NOMO-1 treated with DMSO at 0.1 percent for 48 hours (cell line): Measurements from ENCODE around the gene MRPS15.

ENCODE experiments used
- DNase-seq: peaks from one replicate; lab custom pipeline; 2025; ENCODE audit not compliant: unreplicated experiment; lab: John Stamatoyannopoulos, UW

MRPS15 gene

DNA sequence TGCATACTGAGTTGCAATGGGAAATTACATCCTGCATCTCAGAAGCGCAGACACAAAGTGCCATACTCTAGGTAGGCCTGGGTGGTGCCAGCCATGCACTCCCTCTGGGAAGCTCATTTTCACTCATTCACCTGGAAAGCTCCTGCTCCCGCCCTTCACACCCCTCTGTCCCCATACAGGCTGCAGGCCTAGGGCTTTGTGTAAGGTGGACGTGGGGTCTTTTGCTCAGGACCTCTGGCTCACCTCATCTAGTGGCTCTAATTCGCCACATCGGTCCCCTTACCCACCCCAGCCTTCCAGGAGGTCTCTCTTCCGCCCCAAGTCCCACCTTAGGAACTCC, 751 bp downstream of the MRPS15 start:
- DNase-seq: no peak

DNA sequence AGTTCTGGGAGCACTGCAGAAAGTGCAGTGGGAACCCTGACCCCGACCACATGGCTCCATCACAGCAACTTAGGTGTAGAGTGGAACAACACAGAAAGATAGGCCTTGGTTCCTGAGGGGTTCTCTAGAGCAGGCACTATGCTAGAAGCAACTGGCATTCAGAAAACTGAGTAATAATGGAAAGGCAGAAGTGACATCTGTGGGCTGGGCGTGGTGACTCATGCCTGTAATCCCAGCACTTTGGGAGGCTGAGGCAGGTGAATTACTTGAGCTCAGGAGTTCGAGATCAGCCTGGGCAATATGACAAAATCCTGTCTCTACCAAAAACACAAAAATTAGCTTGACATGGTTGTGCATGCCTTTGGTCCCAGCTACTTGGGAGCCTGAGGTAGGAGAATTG, 5.3 kb downstream of the MRPS15 start:
- peak; percentile 54 for DNase-seq

DNA sequence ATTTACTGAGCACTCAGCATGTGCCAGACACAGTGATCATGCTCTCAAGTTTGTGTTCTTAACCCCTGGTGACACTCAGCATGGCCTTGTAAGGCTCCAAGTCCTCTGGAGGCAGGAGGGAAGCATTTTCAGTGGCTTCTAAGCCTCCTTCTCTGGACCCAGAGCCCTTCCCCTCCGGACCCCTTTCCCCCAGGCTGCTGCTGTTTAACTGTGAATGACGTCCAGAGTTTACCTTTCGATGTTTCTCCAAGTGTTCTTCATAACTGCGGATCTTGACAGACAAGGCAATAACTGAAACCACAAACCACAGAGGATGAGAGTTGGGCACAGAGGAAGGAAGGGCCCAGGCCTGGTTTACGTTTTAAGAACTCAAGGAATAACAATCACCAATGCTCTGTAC, 6.5 kb downstream of the MRPS15 start:
- peak; percentile 66 for DNase-seq

DNA sequence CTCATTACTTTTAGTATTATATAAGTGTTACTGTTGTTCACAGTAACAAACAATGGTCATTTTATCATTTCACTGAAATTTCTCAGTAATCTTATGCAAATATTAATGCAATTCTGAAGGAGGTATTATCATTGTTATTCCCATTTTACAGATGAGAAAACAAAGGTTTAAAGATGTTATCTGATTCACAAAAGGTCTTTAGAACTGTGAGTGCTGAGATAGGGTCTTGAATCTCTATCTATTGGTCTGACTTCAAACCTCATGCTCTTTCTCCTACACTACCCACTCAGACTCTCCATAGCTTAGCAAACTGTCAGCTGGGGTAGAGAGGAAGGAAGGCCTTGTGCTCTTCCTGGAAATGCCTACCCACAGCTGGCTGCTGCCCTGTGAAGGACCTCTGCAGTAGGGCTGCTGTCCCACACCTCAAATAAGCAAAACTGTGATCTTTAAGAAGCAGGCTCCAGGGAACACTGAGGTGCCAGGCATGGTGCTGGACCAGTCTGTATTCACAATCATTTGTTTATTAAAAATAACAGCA, 7.7 kb downstream of the MRPS15 start:
- no peak for DNase-seq

DNA sequence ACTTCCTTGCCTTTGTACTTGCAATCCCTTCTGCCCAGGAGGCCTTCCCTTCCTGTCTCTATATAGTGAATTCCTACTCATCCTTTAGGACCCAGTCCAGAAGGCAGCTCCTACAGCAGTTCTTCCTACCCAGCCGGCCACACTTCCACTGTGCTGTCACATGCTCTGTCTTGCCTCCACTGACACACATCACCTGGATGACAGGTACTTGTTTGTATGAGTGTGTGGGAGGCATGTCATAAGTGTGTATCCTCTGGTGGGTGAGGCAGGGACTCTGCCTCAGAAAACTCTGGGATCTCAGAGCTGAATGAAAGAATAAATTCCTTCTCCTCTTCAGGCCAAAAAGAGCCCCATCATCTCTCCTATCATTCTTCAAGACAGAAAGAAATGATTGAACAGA, 8.8 kb downstream of the MRPS15 start:
- DNase-seq: no peak

DNA sequence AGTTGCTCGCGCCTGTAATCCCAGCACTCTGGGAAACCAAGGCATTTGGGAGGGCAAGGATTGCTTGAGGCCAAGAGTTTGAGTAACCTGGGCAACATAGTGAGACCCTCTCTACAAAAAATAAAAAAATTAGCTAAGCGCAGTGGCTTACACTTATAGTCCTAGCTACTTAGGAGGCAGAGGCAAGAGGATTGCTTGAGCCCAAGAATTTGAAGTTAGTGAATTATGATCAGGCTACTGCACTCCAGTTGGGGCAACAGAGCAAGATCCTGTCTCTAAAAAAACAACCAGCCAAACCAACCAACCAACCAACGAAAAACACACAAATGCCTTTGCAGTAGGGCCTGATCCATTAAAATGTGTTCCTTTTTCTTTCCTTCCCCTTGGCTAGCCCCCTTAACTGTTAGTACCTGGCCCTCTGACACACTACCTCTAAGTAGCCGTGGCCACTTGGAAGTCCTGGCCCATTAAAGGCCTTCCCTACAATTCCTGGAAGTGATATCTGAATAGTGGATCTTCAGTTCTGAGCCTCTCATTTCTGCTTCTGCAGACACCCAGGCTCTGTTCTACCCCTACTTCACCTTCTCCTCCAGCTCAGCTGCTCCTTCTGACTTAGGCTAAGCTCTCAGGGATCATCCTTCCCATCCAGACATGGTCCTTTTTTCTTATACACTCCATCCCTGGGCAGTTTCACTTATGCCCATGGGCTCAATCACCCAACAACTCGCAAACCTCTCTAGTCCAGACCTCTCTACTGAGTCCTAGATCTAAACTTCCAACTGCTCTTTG, 10.4 kb downstream of the MRPS15 start:
- DNase-seq: no peak

DNA sequence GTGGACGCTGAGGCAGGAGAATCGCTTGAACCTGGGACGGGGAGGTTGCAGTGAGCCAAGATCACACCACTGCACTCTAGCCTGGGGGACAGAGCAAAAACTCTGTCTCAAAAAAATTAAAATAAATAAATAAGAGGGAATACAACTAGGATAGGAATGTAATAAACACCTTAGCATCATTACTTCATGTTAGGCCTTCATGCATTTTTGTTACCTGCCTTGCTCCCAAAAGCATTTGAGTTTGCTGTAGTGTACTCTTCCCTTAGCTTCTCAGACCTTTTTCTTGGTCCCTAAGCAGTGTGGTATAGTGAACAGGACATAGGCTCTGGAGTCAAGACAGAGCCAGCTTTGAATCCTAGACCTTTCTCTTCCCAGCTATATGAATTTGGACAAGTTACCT, 11.1 kb downstream of the MRPS15 start:
- no peak for DNase-seq

DNA sequence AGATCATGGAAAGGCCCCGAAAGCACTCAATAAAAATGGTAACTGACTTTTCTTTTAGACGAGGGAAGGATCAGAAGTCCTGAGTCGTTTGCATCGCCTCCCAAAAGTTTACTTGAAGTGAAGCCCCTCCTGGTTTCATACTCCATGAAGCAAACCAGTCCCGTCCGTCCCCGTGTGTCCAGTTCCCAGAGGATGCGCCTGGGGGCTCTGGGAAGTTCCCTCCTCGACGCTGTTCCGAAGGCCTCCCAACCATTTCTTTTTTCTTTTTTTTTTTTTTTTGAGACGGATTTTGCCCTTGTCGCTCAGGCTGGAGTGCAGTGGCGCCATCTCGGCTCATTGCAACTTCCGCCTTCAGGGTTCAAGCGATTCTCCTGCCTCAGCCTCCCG, 13.3 kb downstream of the MRPS15 start:
- no peak for DNase-seq

DNA sequence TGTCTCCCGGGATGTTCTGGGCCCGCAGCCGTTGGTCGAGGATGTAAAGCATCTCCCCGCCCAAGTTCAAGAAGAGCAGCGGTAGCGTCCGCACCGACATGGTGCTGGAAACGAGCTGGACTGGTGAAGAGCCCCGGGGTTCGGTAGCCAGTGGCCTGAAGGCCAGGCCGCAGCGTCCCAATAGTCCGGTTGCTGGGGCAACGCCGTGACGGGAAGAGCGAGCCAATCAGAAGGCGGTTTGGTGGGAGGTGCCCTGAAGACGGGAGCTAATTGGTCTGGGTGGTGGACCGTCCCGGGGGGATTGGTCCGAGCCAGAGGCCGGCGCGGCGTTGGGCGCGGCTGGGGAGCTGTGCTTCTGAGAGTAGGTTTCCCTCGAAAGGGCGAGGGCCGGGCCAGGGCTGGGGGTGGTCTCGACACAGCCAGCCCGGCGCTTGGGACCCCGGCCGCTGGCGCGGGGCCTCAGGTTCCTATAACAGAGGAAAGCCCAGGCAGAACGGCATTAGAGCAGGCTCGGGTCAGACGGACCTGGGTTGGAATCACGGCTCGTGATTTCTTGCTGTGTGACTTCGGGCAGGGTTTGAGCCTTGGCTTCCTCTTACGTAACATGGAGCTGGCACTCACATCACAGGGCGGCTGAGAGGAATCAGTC, 13.8 kb downstream of the MRPS15 start, which contains the start of gene OSCP1:
Gene OSCP1 (minus strand): TSS at position 182 of the 649 bp plus-strand sequence. CDS start 82 bp downstream, at position 100.
- peak; percentile 90 for DNase-seq

DNA sequence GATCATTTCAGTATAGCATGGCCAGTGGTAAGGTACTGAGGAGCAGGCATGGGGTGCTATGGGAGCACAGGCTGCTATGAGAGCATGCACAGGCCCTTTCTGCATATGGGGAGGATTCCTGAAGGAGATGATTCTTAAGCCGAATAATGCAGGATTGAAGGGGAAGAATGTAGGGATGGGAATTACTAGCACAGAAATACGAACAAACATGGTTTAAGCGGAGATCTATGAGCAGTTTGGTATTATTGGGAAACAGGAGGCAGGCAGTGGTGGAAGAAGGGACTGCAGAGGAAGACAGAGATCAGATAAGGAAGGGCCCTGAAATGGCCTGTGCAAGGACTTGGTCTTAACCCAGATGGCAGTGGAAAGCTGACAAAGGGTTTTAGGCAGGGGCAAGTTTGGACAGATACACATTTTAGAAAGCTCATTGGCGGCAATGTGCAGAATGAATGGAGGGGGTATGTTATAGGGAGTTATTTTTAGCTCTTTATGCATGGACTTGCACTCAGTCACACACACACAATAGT, 15.6 kb downstream of the MRPS15 start:
- DNase-seq: peak; percentile 5

DNA sequence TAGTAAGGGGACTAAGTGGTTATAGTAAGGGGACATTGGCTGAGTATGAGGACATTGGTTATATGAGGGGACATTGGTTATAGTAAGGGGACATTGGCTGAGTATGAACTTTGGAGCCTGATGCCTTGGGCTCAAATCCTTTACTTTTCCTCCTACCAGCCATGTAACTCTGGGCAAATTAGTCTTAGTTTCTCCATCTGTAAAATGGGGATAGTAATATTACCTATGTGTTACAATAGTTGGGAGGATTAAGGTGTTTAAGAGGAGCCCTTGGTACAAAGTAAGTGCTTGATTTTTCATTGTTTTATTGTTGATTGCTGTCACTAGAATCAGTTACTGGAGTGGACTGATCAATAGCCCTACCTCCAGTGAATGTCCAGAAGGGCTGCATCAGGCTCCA, 16.7 kb downstream of the MRPS15 start:
- DNase-seq: no peak

DNA sequence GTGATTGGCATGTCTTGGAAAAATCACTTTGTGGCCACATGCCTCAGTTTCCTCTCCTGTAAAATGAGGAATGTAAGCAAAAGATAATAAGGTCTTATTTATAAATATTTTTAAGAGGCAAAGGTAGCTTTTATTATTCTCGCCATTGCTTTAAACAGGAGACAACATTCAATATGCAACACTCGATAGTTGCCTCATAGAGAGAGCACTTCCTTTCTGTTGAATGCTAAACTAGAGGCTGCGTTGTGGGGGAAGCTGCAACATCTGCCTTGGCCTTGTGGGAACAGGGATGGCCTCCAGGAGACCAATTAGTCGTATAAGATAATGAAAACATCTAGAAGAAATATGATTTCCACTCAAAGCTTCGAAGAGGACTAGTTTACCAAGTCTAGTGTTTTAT, 17.4 kb downstream of the MRPS15 start:
- DNase-seq: peak; percentile 64

DNA sequence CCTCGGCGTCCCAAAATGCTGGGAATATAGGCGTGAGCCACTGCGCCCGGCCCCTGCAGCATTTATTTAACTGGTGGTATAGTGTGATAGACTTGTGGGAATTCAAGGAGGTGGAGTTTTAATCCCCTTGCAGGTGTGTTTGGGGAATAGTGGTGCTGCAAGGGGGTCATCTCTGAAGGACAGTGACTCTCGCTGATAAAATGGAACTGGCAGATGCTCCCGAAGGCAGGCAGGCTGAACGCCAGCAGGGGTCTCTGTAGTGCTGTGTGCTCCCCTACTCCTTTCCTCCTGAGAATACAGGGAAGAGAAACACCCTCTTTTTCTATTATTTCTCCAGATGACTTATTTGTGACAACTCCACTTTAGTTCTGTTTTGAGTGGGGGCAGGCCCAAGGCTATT, 17.9 kb downstream of the MRPS15 start:
- peak; percentile 72 for DNase-seq

DNA sequence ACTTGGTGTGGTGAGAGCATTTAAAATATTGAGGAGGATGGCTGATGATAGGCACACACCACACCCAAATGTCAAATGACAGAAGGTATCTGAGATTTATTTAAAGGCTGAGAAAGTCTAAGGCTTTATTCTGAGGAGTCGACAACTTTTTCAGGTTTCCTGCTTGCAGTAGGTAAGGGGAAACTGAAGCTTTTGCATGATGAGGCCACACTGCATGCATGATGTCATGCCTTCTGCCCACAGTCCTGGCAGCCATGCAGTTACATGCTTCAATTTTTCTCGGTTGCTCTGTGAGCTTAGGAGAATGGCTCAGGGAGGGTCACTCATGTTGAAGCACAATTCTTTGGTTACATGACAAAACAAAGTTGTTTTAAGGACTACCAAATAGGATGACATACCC, 20.9 kb downstream of the MRPS15 start:
- DNase-seq: no peak

DNA sequence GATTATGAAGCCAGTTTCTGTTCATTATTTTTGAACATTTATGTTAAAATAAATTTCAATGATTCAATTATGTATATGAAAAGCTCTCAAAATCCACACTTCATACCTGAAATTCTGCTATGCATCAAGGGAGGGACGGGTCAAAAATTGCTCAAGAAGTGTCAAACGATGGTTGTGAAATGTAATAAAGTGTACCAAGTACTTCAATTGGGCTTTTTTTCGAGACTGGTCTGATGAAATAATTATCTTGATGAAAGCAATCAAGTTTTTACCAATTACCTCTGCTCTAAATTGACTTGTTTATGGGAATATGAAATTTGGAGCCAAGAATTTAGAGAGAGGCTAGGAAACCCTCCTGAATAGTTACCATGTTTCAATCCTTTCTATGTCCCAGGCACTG, 21.8 kb downstream of the MRPS15 start:
- peak; percentile 48 for DNase-seq

DNA sequence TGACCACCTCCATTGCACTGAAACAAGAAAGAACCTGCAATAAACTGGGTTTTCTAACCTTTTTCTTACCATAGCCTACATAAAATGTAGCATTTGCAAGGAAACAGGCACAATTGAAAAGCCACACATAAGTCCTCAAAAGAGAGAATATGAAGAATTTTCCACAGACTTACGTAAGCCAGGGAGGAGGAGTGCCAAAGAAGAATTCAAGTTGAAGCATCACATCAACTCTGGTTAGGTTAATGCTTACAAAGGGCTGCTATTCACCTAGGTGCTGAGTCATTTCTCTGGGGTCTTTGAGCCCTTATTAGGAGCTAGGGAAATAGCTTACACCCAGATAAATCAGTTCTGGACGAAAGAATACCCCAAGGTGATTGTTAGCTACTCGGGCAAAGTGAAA, 23.5 kb downstream of the MRPS15 start:
- DNase-seq: no peak

DNA sequence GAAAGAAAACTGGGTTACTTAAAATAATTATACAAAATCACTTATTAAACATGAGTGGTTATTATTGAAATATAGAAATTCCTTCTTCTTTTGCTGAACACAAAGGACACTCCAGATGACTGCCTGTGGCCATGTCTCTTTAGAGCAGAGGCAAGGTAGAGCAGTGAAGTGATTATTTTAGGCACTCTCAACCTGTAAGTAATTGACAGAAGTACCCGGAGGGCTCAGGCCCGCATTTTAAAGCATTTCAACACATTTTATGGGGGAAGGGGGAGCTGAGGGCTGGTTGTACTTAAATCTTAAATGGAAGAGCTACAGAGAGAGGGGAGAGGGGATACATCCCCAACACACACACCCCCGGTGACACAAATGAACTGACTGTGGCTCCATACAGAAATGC, 24.1 kb downstream of the MRPS15 start:
- no peak for DNase-seq

DNA sequence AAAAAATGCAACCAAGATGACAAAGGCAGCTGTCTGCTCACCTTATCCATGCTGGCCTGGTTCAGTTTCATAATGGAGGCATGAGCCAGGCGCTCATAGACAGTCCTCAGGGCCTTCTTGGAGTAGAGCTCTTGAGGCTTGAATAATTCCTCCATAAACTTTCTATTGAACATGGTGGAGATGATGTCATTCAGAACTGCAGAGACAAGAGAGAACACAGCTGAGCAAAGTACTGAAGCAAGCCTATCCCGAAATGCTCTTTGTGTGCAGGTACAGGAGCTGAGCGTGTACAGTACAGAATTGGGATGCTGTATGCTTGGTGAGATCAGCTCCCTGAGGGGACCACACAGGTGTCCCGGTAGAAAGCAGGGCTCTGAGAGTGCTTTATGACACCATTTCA, 25.5 kb downstream of the MRPS15 start:
- DNase-seq: no peak

DNA sequence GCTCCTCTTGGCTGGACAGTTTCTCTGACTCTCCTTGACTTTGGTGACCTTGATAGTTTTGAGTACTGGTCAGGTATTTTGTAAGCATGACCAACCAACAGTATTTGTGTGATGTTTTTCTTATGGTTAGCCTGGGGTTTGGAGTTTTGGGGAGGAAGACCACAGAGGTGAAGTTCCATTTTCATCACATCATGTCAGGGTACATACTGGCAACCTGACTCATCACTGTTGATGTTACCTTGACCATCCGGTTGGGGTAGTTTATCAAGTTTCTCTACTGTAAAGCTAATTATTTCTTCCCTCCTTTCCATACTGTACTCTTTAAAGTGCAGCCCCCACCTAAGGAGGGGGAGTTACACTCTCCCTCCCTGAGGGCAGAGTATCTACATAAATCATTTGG, 27.4 kb downstream of the MRPS15 start:
- DNase-seq: no peak

DNA sequence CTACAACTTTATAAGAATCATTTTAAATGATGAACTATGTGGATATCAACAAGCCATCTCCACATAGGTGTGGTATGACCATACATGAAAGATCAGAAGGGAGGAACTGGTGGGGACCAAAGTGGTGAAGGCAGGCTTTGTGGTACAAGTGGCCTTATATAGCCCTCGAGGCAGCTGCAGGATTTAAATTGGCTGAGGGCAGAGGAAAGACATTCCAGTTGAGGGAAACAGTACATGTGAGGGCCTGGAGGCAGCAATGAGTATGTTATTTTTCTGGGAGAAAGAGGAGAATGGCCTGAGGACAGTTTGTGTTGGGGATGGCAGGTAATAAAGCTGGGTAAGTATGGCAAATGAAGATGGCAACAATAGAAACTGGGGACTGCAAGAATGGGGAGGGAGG, 31.1 kb downstream of the MRPS15 start:
- no peak for DNase-seq

DNA sequence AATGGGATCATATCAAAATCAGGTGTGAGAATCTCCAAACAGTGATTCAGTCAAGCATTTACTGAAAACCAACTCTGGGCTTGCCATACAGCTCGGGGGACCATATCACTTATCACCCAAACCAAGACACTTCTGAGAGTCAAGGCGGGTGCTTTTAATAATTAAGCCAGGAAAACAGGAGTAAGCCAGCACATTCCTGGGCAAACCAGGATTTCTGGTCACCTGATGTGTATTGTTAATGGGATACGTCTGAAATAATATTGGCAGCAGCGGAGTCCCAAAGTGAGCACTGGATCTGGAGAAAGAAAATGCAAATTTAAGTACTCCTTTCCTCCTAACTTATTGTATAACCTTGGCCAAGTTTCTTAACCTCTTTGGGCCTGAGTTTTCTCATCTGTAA, 31.6 kb downstream of the MRPS15 start:
- no peak for DNase-seq

DNA sequence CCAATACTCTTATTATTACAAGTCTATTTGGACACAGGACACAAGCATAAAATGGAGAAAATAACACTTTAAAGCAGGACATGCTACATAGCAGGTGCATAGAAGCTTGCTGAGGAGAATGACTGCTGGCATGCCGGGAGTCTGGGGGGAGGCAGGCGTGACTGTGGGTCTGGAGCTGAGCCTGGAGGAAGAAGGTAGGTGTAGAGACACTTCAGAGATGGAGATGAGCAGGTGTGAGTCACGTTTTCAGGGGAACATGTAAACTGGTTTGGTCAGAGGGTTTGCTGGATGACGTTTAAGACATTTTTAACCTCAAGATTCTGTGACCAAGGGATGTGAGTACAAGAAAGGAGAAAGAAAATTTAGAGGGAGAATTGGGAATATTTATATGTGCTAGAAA, 38.4 kb downstream of the MRPS15 start:
- DNase-seq: no peak
